ENCODE data around the gene UTP18.

DNA sequence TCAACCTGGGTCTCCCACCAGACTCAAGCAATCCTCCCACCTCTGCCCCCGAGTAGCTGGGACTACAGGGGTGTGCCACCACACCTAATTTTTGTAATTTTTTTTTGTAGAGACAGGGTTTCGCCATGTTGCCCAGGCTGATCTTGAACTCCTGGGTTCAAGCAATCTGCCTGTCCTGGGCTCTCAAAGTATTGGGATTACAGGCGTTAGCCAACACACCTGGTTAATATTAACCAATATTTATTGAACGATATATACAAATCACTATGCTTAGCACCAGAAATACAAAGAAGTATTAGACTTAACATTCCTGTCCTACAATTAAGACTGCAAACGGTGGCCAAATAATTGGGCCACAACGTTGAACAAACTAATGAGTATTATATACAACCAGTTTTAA is 4.7 kb upstream of the UTP18 start:
- TF ChIP-seq, protein P1, sequence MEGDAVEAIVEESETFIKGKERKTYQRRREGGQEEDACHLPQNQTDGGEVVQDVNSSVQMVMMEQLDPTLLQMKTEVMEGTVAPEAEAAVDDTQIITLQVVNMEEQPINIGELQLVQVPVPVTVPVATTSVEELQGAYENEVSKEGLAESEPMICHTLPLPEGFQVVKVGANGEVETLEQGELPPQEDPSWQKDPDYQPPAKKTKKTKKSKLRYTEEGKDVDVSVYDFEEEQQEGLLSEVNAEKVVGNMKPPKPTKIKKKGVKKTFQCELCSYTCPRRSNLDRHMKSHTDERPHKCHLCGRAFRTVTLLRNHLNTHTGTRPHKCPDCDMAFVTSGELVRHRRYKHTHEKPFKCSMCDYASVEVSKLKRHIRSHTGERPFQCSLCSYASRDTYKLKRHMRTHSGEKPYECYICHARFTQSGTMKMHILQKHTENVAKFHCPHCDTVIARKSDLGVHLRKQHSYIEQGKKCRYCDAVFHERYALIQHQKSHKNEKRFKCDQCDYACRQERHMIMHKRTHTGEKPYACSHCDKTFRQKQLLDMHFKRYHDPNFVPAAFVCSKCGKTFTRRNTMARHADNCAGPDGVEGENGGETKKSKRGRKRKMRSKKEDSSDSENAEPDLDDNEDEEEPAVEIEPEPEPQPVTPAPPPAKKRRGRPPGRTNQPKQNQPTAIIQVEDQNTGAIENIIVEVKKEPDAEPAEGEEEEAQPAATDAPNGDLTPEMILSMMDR (conservative IDR thresholded peaks at IDR 0.05; ENCODE audit: low read depth, low read length), result no peak
- no peak for TF ChIP-seq EZH2phosphoT487 (IDR thresholded peaks at IDR 0.05; ENCODE audit: borderline replicate concordance, low read length)
